Activated naive CD4-positive, alpha-beta T cell treated with anti-CD3 and anti-CD28 coated beads, Interleukin-2, amount 10 ng/mL, durations not matched to agents 7 days and 5 days (primary cell): Measurements from ENCODE around the gene SGMS2.

ENCODE experiments used
- CTCF ChIA-PET: fragments of 350-600 bp; sonication (Branson Sonifier 250); formaldehyde crosslinking; loops from one replicate; lab custom pipeline; 2021; ENCODE audit warnings: antibody characterized with exemption; lab: Charles Lee
- DNase-seq: peaks from one replicate; pipeline ENCODE4 v3.0.0-alpha.2; 2020
- H3K27ac Mint-ChIP-seq: one replicate; pipeline ENCODE4 v1.8.0; 2021; ENCODE audit warnings: mild to moderate bottlenecking, moderate library complexity, mixed read lengths
- H3K27me3 Mint-ChIP-seq: one replicate; pipeline ENCODE4 v1.8.0; 2021; ENCODE audit warnings: mild to moderate bottlenecking, mixed read lengths
- H3K36me3 Mint-ChIP-seq: one replicate; pipeline ENCODE4 v1.8.0; 2021; ENCODE audit warnings: mixed read lengths
- H3K4me1 Mint-ChIP-seq: one replicate; pipeline ENCODE4 v1.8.0; 2021; ENCODE audit warnings: mixed read lengths
- H3K4me3 Mint-ChIP-seq: one replicate; pipeline ENCODE4 v1.8.0; 2021; ENCODE audit warnings: mild to moderate bottlenecking, moderate library complexity, mixed read lengths
- H3K9me3 Mint-ChIP-seq: one replicate; pipeline ENCODE4 v1.8.0; 2021; ENCODE audit warnings: mixed read lengths

Gene SGMS2

GRCh38 chr4:107870236-107870635 is 45.5 kb downstream of the SGMS2 start:
- H3K9me3 Mint-ChIP-seq: no peaks in the 10 kb centered on the region
- no peak overlapping the region for H3K4me3 Mint-ChIP-seq
- no peak for DNase-seq
- H3K4me1 Mint-ChIP-seq: no peaks in the 10 kb centered on the region
- CTCF ChIA-PET: no interaction called here
- no peak overlapping the region for H3K27ac Mint-ChIP-seq
- no peaks in the 10 kb centered on the region for H3K27me3 Mint-ChIP-seq
- H3K36me3 Mint-ChIP-seq: no peaks in the 10 kb centered on the region

- Mint-ChIP-seq H3K27me3 (peaks cover 4% of the 10 kb centered on the region), H3K36me3 (no peaks in the 10 kb centered on the region)
- CTCF ChIA-PET: no interaction called here
Measured at GRCh38 chr4:107870916-107871786, 46.4 kb downstream of the SGMS2 start.

GRCh38 chr4:107874024-107874423 is 49.3 kb downstream of the SGMS2 start:
- no peaks in the 10 kb centered on the region for H3K9me3 Mint-ChIP-seq
- CTCF ChIA-PET: no interaction called here
- H3K4me3 Mint-ChIP-seq: no peak overlapping the region
- H3K4me1 Mint-ChIP-seq: no peaks in the 10 kb centered on the region
- DNase-seq: no peak
- no peaks in the 10 kb centered on the region for H3K36me3 Mint-ChIP-seq
- no peak overlapping the region for H3K27ac Mint-ChIP-seq
- peaks cover 9% of the 10 kb centered on the region for H3K27me3 Mint-ChIP-seq

More at GRCh38 chr4:107870916-107871786, 46.4 kb downstream of the SGMS2 start:
- DNase-seq: no peak
- Mint-ChIP-seq H3K27ac (no peak overlapping the region), H3K9me3 (no peaks in the 10 kb centered on the region), H3K4me1 (no peaks in the 10 kb centered on the region), H3K4me3 (no peak overlapping the region)

GRCh38 chr4:107876099-107876498 is 51.4 kb downstream of the SGMS2 start:
- no peak for DNase-seq
- H3K27ac Mint-ChIP-seq: no peak overlapping the region
- peaks cover 9% of the 10 kb centered on the region for H3K27me3 Mint-ChIP-seq
- H3K4me1 Mint-ChIP-seq: no peaks in the 10 kb centered on the region
- H3K4me3 Mint-ChIP-seq: no peak overlapping the region
- no peaks in the 10 kb centered on the region for H3K9me3 Mint-ChIP-seq
- CTCF ChIA-PET: no interaction called here
- no peaks in the 10 kb centered on the region for H3K36me3 Mint-ChIP-seq

- Mint-ChIP-seq H3K4me1 (no peaks in the 10 kb centered on the region), H3K9me3 (no peaks in the 10 kb centered on the region), H3K27me3 (peaks cover 9% of the 10 kb centered on the region), H3K4me3 (no peak overlapping the region), H3K27ac (no peak overlapping the region), H3K36me3 (no peaks in the 10 kb centered on the region)
- CTCF ChIA-PET: no interaction called here
- no peak for DNase-seq
Measured at GRCh38 chr4:107877361-107877760, 52.6 kb downstream of the SGMS2 start.

GRCh38 chr4:107885865-107886264 is 61.1 kb downstream of the SGMS2 start:
- Mint-ChIP-seq H3K4me1 (no peaks in the 10 kb centered on the region), H3K27me3 (no peaks in the 10 kb centered on the region), H3K9me3 (peaks cover 7% of the 10 kb centered on the region), H3K4me3 (no peak overlapping the region), H3K27ac (no peak overlapping the region), H3K36me3 (no peaks in the 10 kb centered on the region)
- CTCF ChIA-PET: no interaction called here
- DNase-seq: no peak

- no peak overlapping the region for H3K27ac Mint-ChIP-seq
- CTCF ChIA-PET: no interaction called here
- no peaks in the 10 kb centered on the region for H3K36me3 Mint-ChIP-seq
Measured at GRCh38 chr4:107888237-107888636, 63.5 kb downstream of the SGMS2 start.

GRCh38 chr4:107890779-107891178 is 66.0 kb downstream of the SGMS2 start:
- Mint-ChIP-seq H3K9me3 (peaks cover 7% of the 10 kb centered on the region), H3K27me3 (no peaks in the 10 kb centered on the region), H3K27ac (no peak overlapping the region), H3K4me3 (no peak overlapping the region), H3K36me3 (no peaks in the 10 kb centered on the region), H3K4me1 (no peaks in the 10 kb centered on the region)
- DNase-seq: no peak
- CTCF ChIA-PET: interaction anchor here (0.7 kb wide), 1 partner anchor 18 kb away, joined by 3 read pairs; no protein-coding TSS in a partner anchor

More at GRCh38 chr4:107888237-107888636, 63.5 kb downstream of the SGMS2 start:
- H3K4me1 Mint-ChIP-seq: no peaks in the 10 kb centered on the region
- DNase-seq: no peak
- H3K4me3 Mint-ChIP-seq: no peak overlapping the region
- H3K27me3 Mint-ChIP-seq: no peaks in the 10 kb centered on the region
- H3K9me3 Mint-ChIP-seq: peaks cover 7% of the 10 kb centered on the region

- H3K27me3 Mint-ChIP-seq: no peaks in the 10 kb centered on the region
- no peaks in the 10 kb centered on the region for H3K36me3 Mint-ChIP-seq
- no peak overlapping the region for H3K27ac Mint-ChIP-seq
- no peak for DNase-seq
- no peaks in the 10 kb centered on the region for H3K4me1 Mint-ChIP-seq
- no peak overlapping the region for H3K4me3 Mint-ChIP-seq
- H3K9me3 Mint-ChIP-seq: peaks cover 7% of the 10 kb centered on the region
- CTCF ChIA-PET: no interaction called here
Measured at GRCh38 chr4:107891299-107891698, 66.6 kb downstream of the SGMS2 start.

- Mint-ChIP-seq H3K36me3 (no peaks in the 10 kb centered on the region), H3K27me3 (no peaks in the 10 kb centered on the region), H3K27ac (no peak overlapping the region), H3K4me1 (no peaks in the 10 kb centered on the region), H3K9me3 (peaks cover 2% of the 10 kb centered on the region), H3K4me3 (no peak overlapping the region)
- CTCF ChIA-PET: no interaction called here
- DNase-seq: no peak
Measured at GRCh38 chr4:107893171-107894137, 68.7 kb downstream of the SGMS2 start.

- Mint-ChIP-seq H3K27ac (no peak overlapping the region), H3K9me3 (no peaks in the 10 kb centered on the region)
- CTCF ChIA-PET: no interaction called here
Measured at GRCh38 chr4:107894138-107894603, 69.4 kb downstream of the SGMS2 start.

GRCh38 chr4:107896158-107896645 is 71.5 kb downstream of the SGMS2 start:
- H3K27me3 Mint-ChIP-seq: no peaks in the 10 kb centered on the region

More at GRCh38 chr4:107894138-107894603, 69.4 kb downstream of the SGMS2 start:
- Mint-ChIP-seq H3K4me1 (no peaks in the 10 kb centered on the region), H3K36me3 (no peaks in the 10 kb centered on the region), H3K4me3 (no peak overlapping the region), H3K27me3 (no peaks in the 10 kb centered on the region)
- no peak for DNase-seq

GRCh38 chr4:107896646-107897045 is 71.9 kb downstream of the SGMS2 start:
- no peak overlapping the region for H3K27ac Mint-ChIP-seq
- no peak overlapping the region for H3K4me3 Mint-ChIP-seq
- no peaks in the 10 kb centered on the region for H3K27me3 Mint-ChIP-seq
- no peak for DNase-seq
- no peaks in the 10 kb centered on the region for H3K9me3 Mint-ChIP-seq
- CTCF ChIA-PET: interaction anchor here (1.2 kb wide), 1 partner anchor 16 kb away, joined by 3 read pairs; no protein-coding TSS in a partner anchor
- H3K4me1 Mint-ChIP-seq: no peaks in the 10 kb centered on the region
- no peaks in the 10 kb centered on the region for H3K36me3 Mint-ChIP-seq

More at GRCh38 chr4:107896158-107896645, 71.5 kb downstream of the SGMS2 start:
- no peak for DNase-seq
- Mint-ChIP-seq H3K27ac (peak overlapping the region; percentile 37), H3K36me3 (no peaks in the 10 kb centered on the region), H3K4me3 (no peak overlapping the region), H3K4me1 (no peaks in the 10 kb centered on the region), H3K9me3 (no peaks in the 10 kb centered on the region)
- CTCF ChIA-PET: no interaction called here

GRCh38 chr4:107897823-107898222 is 73.1 kb downstream of the SGMS2 start:
- CTCF ChIA-PET: interaction anchor here (1.2 kb wide), 1 partner anchor 15 kb away, joined by 3 read pairs; no protein-coding TSS in a partner anchor
- no peak for DNase-seq
- no peaks in the 10 kb centered on the region for H3K36me3 Mint-ChIP-seq
- H3K27ac Mint-ChIP-seq: no peak overlapping the region
- no peaks in the 10 kb centered on the region for H3K4me1 Mint-ChIP-seq
- H3K4me3 Mint-ChIP-seq: no peak overlapping the region
- H3K27me3 Mint-ChIP-seq: no peaks in the 10 kb centered on the region
- no peaks in the 10 kb centered on the region for H3K9me3 Mint-ChIP-seq
